GM12878 (cell line): ENCODE results near the gene TUBAL3. TPM values are rescaled to one million over a fixed set of nuclear protein-coding genes. Genes with fewer than 3 reads are reported as not detected.

ENCODE experiments used
- BHLHE40 ChIP-seq, 2 experiments: fragments of 450-650 bp in 1 of 2; IDR thresholded peaks; 2 replicates each; pipeline ENCODE4 v1.6.1; 2011 to 2017; ENCODE audit warnings: low read depth in 2 of 2, borderline replicate concordance in 1 of 2, improper control_type of control experiment in 1 of 2, low read length in 1 of 2, mild to moderate bottlenecking in 1 of 2
- CBX5 ChIP-seq: sonication (generic); IDR thresholded peaks from 2 replicates; pipeline ENCODE4 v1.6.1; 2016; ENCODE audit warnings: low read depth, moderate library complexity, mild to moderate bottlenecking, inconsistent platforms
- EZH2 ChIP-seq: IDR thresholded peaks from 2 replicates; pipeline ENCODE4 v1.6.1; 2012; ENCODE audit warnings: low read depth, mild to moderate bottlenecking, control low read depth, inconsistent platforms, low read length, borderline replicate concordance; ENCODE audit not compliant: control insufficient read depth
- FOXK2 ChIP-seq: fragments of 450-650 bp; IDR thresholded peaks from 2 replicates; pipeline ENCODE4 v1.6.1; 2017; ENCODE audit warnings: mild to moderate bottlenecking, moderate library complexity
- HCFC1 ChIP-seq: fragments of 150-350 bp; IDR thresholded peaks from 2 replicates; pipeline ENCODE4 v1.6.1; 2014; ENCODE audit warnings: low read length
- HDGF ChIP-seq: fragments of 450-650 bp; IDR thresholded peaks from 2 replicates; pipeline ENCODE4 v1.6.1; 2016; ENCODE audit warnings: antibody characterized with exemption
- KDM1A ChIP-seq: fragments of 200-600 bp; sonication (generic); IDR thresholded peaks from 2 replicates; pipeline ENCODE4 v1.6.1; 2016; ENCODE audit warnings: borderline replicate concordance
- NFXL1 ChIP-seq: fragments of 450-650 bp; IDR thresholded peaks from 2 replicates; pipeline ENCODE4 v1.6.1; 2017; ENCODE audit warnings: antibody characterized with exemption, mild to moderate bottlenecking, borderline replicate concordance
- NFYA ChIP-seq: IDR thresholded peaks from 2 replicates; pipeline ENCODE4 v1.6.1; 2011; ENCODE audit warnings: low read depth, mild to moderate bottlenecking, low read length, improper control_type of control experiment, borderline replicate concordance
- NFYB ChIP-seq: IDR thresholded peaks from 2 replicates; pipeline ENCODE4 v1.6.1; 2011; ENCODE audit warnings: low read depth, mild to moderate bottlenecking, low read length, improper control_type of control experiment, moderate library complexity; ENCODE audit not compliant: insufficient read depth
- PAX5 ChIP-seq: IDR thresholded peaks from 2 replicates; pipeline ENCODE4 v1.6.1; 2011; ENCODE audit warnings: low read depth, low read length, borderline replicate concordance
- POLR2A ChIP-seq: IDR thresholded peaks from 2 replicates; pipeline ENCODE4 v1.6.1; 2011; ENCODE audit warnings: low read depth, mild to moderate bottlenecking, low read length
- POLR2AphosphoS5 ChIP-seq: IDR thresholded peaks from 2 replicates; pipeline ENCODE4 v1.6.1; 2011; ENCODE audit warnings: mild to moderate bottlenecking, low read length, inconsistent platforms
- RCOR1 ChIP-seq: conservative IDR thresholded peaks from 2 replicates; pipeline ENCODE4 v1.6.1; 2012; ENCODE audit warnings: low read depth, low read length, improper control_type of control experiment
- RFX5 ChIP-seq: IDR thresholded peaks from 2 replicates; pipeline ENCODE4 v1.6.1; 2011; ENCODE audit warnings: low read depth, low read length, improper control_type of control experiment
- SMAD1 ChIP-seq: fragments of 450-650 bp; IDR thresholded peaks from 2 replicates; pipeline ENCODE4 v1.6.1; 2018; ENCODE audit warnings: mild to moderate bottlenecking, low read depth; ENCODE audit not compliant: partially characterized antibody
- SREBF2 ChIP-seq: IDR thresholded peaks from 2 replicates; pipeline ENCODE4 v1.6.1; 2012; ENCODE audit warnings: mild to moderate bottlenecking, low read length
- STAT1 ChIP-seq: fragments of 450-650 bp; conservative IDR thresholded peaks from 2 replicates; pipeline ENCODE4 v1.6.1; 2014; ENCODE audit warnings: antibody characterized with exemption, mild to moderate bottlenecking
- TCF12 ChIP-seq: IDR thresholded peaks from 2 replicates; pipeline ENCODE4 v1.6.1; 2011; ENCODE audit warnings: low read depth, mild to moderate bottlenecking, low read length
- TCF7 ChIP-seq: IDR thresholded peaks from 2 replicates; pipeline ENCODE4 v1.6.1; 2014; ENCODE audit warnings: antibody characterized with exemption, borderline replicate concordance
- ZNF217 ChIP-seq: fragments of 450-650 bp; IDR thresholded peaks from 2 replicates; pipeline ENCODE4 v1.6.1; 2017; ENCODE audit warnings: antibody characterized with exemption, mild to moderate bottlenecking
- polyA plus RNA-seq, 11 experiments: library from polyadenylated mRNA; depleted of rRNA in 4 of 11; unstranded in 6 of 11; stranded (reverse) in 5 of 11; fragments of >200 nt; fragmentation: Nextera tagmentation in 4 of 11; fragmentation: Illumina TruSeq in 1 of 11; extraction: Ambion mirVana in 4 of 11; extraction: Trizol in 1 of 11; gene quantifications; 1 replicate in 1 of 11; 2 replicates in 10 of 11; pipeline versions ENCODE4 v1.2.1 to v1.2.3, GENCODE V29; 2011 to 2016; ENCODE audit warnings: inconsistent platforms in 2 of 11, missing spikeins in 2 of 11, low read depth in 1 of 11
- total RNA-seq, 4 experiments: library from RNA; depleted of rRNA in 3 of 4; stranded (reverse); fragments of >200 nt in 3 of 4; fragmentation: Illumina TruSeq in 1 of 4; extraction: Trizol in 1 of 4; gene quantifications; 2 replicates each; pipeline versions ENCODE4 v1.2.1 to v1.2.3, GENCODE V29; 2013 to 2021
- TF ChIP-seq, protein P1 (sequence below): fragments of 450-650 bp; IDR thresholded peaks from 2 replicates; pipeline ENCODE4 v1.6.1; 2017; ENCODE audit warnings: low read depth, mild to moderate bottlenecking, moderate library complexity
- TF ChIP-seq, protein P2 (sequence below): IDR thresholded peaks from 2 replicates; pipeline ENCODE4 v1.6.1; 2011; ENCODE audit warnings: mild to moderate bottlenecking, low read depth, low read length, moderate library complexity; ENCODE audit not compliant: insufficient replicate concordance
- TF ChIP-seq, protein P3 (sequence below): IDR thresholded peaks from 2 replicates; pipeline ENCODE4 v1.6.1; 2012; ENCODE audit warnings: improper control_type of control experiment, low read depth, low read length; ENCODE audit not compliant: insufficient replicate concordance

The TUBAL3 gene
- total and polyA plus RNA-seq, 10 of the 15 experiments (the other 5 are each of a cell fraction or from before 2014, with no cell fraction given): 0.03 to 0.06 TPM; not detected in 8

DNA sequence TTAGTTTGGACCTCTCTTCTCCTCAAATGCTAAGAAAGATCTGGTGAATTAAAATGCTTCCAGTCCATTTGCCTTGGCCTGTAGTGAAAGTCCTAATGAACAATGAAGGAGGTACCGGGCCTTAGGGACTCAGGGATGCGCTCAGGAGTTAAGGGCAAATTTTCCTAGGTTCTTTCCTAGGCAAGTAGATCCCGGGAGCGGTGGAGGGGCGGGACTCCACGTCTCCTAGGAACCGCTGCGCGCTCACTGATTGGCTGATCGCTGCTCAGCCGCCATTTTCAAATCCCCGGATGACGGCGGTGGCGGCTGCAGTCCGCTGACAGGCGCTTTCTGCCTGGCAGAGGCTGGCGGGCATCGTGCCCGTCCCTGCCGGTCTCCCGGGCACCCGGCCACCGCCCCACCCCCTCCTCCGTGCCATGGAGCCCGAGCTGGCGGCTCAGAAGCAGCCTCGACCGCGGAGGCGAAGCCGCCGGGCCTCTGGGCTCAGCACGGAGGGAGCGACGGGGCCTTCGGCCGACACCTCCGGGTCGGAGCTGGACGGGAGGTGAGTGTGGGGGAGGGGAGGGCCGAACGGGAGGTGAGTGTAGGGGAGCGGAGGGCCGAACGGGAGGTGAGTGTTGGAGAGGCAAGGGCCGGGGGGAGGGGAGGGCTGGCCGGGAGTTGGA, 7.8 kb upstream of the TUBAL3 start, which contains the start of gene NET1 (continued):
- TF ChIP-seq ZNF217: no peak
- TF ChIP-seq POLR2AphosphoS5: 0 out of 2 replicates have a peak, but pooled peaks have one; percentile 29
- no peak for TF ChIP-seq TCF12
- no peak for TF ChIP-seq STAT1
- no peak for TF ChIP-seq HCFC1
- TF ChIP-seq EZH2: no peak
- TF ChIP-seq BHLHE40 (IDR thresholded peaks at IDR 0.05; ENCODE audit: borderline replicate concordance in 1 of 2, low read depth in 2 of 2, low read length in 1 of 2): peak in 1 of 2 experiments; percentile 22; a peak in 1 of 4 replicates
- no peak for TF ChIP-seq SMAD1
- no peak for TF ChIP-seq PAX5
- no peak for TF ChIP-seq CBX5
- no peak for TF ChIP-seq NFXL1
- TF ChIP-seq, protein P1, sequence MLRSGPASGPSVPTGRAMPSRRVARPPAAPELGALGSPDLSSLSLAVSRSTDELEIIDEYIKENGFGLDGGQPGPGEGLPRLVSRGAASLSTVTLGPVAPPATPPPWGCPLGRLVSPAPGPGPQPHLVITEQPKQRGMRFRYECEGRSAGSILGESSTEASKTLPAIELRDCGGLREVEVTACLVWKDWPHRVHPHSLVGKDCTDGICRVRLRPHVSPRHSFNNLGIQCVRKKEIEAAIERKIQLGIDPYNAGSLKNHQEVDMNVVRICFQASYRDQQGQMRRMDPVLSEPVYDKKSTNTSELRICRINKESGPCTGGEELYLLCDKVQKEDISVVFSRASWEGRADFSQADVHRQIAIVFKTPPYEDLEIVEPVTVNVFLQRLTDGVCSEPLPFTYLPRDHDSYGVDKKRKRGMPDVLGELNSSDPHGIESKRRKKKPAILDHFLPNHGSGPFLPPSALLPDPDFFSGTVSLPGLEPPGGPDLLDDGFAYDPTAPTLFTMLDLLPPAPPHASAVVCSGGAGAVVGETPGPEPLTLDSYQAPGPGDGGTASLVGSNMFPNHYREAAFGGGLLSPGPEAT: no peak
- no peak for TF ChIP-seq HDGF
- TF ChIP-seq, protein P2, sequence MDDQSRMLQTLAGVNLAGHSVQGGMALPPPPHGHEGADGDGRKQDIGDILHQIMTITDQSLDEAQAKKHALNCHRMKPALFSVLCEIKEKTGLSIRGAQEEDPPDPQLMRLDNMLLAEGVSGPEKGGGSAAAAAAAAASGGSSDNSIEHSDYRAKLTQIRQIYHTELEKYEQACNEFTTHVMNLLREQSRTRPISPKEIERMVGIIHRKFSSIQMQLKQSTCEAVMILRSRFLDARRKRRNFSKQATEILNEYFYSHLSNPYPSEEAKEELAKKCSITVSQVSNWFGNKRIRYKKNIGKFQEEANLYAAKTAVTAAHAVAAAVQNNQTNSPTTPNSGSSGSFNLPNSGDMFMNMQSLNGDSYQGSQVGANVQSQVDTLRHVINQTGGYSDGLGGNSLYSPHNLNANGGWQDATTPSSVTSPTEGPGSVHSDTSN: no peak
- no peak for TF ChIP-seq RFX5
- TF ChIP-seq SREBF2: no peak
- TF ChIP-seq NFYA: no peak
- peak; percentile 77 for TF ChIP-seq NFYB
- peak; percentile 76 for TF ChIP-seq POLR2A
- TF ChIP-seq, protein P3, sequence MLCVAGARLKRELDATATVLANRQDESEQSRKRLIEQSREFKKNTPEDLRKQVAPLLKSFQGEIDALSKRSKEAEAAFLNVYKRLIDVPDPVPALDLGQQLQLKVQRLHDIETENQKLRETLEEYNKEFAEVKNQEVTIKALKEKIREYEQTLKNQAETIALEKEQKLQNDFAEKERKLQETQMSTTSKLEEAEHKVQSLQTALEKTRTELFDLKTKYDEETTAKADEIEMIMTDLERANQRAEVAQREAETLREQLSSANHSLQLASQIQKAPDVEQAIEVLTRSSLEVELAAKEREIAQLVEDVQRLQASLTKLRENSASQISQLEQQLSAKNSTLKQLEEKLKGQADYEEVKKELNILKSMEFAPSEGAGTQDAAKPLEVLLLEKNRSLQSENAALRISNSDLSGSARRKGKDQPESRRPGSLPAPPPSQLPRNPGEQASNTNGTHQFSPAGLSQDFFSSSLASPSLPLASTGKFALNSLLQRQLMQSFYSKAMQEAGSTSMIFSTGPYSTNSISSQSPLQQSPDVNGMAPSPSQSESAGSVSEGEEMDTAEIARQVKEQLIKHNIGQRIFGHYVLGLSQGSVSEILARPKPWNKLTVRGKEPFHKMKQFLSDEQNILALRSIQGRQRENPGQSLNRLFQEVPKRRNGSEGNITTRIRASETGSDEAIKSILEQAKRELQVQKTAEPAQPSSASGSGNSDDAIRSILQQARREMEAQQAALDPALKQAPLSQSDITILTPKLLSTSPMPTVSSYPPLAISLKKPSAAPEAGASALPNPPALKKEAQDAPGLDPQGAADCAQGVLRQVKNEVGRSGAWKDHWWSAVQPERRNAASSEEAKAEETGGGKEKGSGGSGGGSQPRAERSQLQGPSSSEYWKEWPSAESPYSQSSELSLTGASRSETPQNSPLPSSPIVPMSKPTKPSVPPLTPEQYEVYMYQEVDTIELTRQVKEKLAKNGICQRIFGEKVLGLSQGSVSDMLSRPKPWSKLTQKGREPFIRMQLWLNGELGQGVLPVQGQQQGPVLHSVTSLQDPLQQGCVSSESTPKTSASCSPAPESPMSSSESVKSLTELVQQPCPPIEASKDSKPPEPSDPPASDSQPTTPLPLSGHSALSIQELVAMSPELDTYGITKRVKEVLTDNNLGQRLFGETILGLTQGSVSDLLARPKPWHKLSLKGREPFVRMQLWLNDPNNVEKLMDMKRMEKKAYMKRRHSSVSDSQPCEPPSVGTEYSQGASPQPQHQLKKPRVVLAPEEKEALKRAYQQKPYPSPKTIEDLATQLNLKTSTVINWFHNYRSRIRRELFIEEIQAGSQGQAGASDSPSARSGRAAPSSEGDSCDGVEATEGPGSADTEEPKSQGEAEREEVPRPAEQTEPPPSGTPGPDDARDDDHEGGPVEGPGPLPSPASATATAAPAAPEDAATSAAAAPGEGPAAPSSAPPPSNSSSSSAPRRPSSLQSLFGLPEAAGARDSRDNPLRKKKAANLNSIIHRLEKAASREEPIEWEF: no peak
- TF ChIP-seq RCOR1: no peak
- TF ChIP-seq KDM1A: no peak
- no peak for TF ChIP-seq FOXK2
- no peak for TF ChIP-seq TCF7
